ENCODE results near the gene DNAJB14. TPM values are rescaled to one million over a fixed set of nuclear protein-coding genes. Genes with fewer than 3 reads are reported as not detected.

Gene DNAJB14
- total and polyA plus RNA-seq, 2 donors (not counting 1 experiment from before 2014, with no cell fraction given), result 25.1 to 41.5 TPM

DNA sequence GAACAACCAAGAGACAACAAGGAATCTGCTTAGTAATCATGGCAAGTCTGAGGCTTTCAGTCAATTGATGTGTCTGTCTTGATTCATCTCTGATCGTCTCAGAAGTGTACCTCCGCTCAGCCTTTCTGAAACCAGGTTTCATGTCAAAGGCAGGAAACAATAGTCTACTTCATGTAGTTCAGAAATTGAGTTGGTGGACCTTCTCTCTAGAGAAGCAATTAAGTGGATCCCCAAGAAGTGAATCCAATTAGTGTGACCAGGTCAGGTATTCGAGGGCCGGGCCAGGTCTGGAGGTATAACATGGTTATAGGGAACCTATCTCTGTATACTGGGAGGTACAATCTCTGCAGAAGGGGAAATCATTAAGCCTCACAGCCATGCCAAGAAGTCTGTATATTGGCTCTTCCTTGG, 97.8 kb downstream of the DNAJB14 start:
- Histone ChIP-seq H3K9me3 (ENCODE audit: control insufficient read depth, insufficient read depth, low read depth, low read length) (no peaks in the 10 kb centered on the region), H3K4me3 (replicated peaks in 1 of 4; ENCODE audit: control extremely low read depth in 1 of 4, insufficient read depth in 1 of 4, low read depth in 3 of 4, low read length in 4 of 4) (no peak overlapping the region), H3K9ac (ENCODE audit: insufficient read depth, low read length) (no peak overlapping the region), H3K27me3 (ENCODE audit: control insufficient read depth, insufficient read depth, low read length) (no peaks in the 10 kb centered on the region), H3K36me3 (ENCODE audit: control insufficient read depth, insufficient read depth, low read length) (no peaks in the 10 kb centered on the region), H3K79me2 (ENCODE audit: control insufficient read depth, insufficient read depth, low read length) (no peaks in the 10 kb centered on the region), H3K27ac (ENCODE audit: insufficient read depth, low read length) (no peak overlapping the region), H2AFZ (ENCODE audit: low read length) (no peak overlapping the region), H3K4me2 (ENCODE audit: extremely low read depth, insufficient read depth, low read length) (no peak overlapping the region), H4K20me1 (ENCODE audit: control insufficient read depth, extremely low read depth, insufficient read depth, low read length) (no peaks in the 10 kb centered on the region), H3K4me1 (ENCODE audit: control insufficient read depth, extremely low read depth, insufficient read depth, low read length) (no peaks in the 10 kb centered on the region)
- no peak for DNase-seq (ENCODE audit: low read depth in 2 of 2)
- TF ChIP-seq EZH2 (IDR thresholded peaks at IDR 0.05; ENCODE audit: low read length, missing control alignments), result no peak

GRCh38 chr4:99847362-99847976, 98.9 kb downstream of the DNAJB14 start:
- H3K4me3 ChIP-seq (replicated peaks in 1 of 4; ENCODE audit: control extremely low read depth in 1 of 4, insufficient read depth in 1 of 4, low read depth in 3 of 4, low read length in 4 of 4), result no peak overlapping the region
- no peak overlapping the region for H3K27ac ChIP-seq (ENCODE audit: insufficient read depth, low read length)
- H3K4me1 ChIP-seq (ENCODE audit: control insufficient read depth, extremely low read depth, insufficient read depth, low read length), result no peaks in the 10 kb centered on the region
- H4K20me1 ChIP-seq (ENCODE audit: control insufficient read depth, extremely low read depth, insufficient read depth, low read length), result no peaks in the 10 kb centered on the region
- H3K9ac ChIP-seq (ENCODE audit: insufficient read depth, low read length), result no peak overlapping the region
- no peak for DNase-seq (ENCODE audit: low read depth in 2 of 2)
- no peak overlapping the region for H3K4me2 ChIP-seq (ENCODE audit: extremely low read depth, insufficient read depth, low read length)
- H3K9me3 ChIP-seq (ENCODE audit: control insufficient read depth, insufficient read depth, low read depth, low read length), result no peaks in the 10 kb centered on the region
- H3K79me2 ChIP-seq (ENCODE audit: control insufficient read depth, insufficient read depth, low read length), result no peaks in the 10 kb centered on the region
- TF ChIP-seq EZH2 (IDR thresholded peaks at IDR 0.05; ENCODE audit: low read length, missing control alignments) (no peak), CTCF (conservative IDR thresholded peaks at IDR 0.05 in 1 of 2, IDR thresholded peaks at IDR 0.05 in 1 of 2; ENCODE audit: low read depth in 1 of 2, low read length in 2 of 2) (peak in 1 of 2 donors; percentile 1)
- no peaks in the 10 kb centered on the region for H3K27me3 ChIP-seq (ENCODE audit: control insufficient read depth, insufficient read depth, low read length)
- no peaks in the 10 kb centered on the region for H3K36me3 ChIP-seq (ENCODE audit: control insufficient read depth, insufficient read depth, low read length)
- no peak overlapping the region for H2AFZ ChIP-seq (ENCODE audit: low read length)

GRCh38 chr4:99846891-99847290, 99.5 kb downstream of the DNAJB14 start:
- no peak overlapping the region for H3K4me3 ChIP-seq (replicated peaks in 1 of 4; ENCODE audit: control extremely low read depth in 1 of 4, insufficient read depth in 1 of 4, low read depth in 3 of 4, low read length in 4 of 4)
- no peaks in the 10 kb centered on the region for H3K79me2 ChIP-seq (ENCODE audit: control insufficient read depth, insufficient read depth, low read length)
- H3K27me3 ChIP-seq (ENCODE audit: control insufficient read depth, insufficient read depth, low read length), result no peaks in the 10 kb centered on the region
- H3K4me1 ChIP-seq (ENCODE audit: control insufficient read depth, extremely low read depth, insufficient read depth, low read length), result no peaks in the 10 kb centered on the region
- no peaks in the 10 kb centered on the region for H4K20me1 ChIP-seq (ENCODE audit: control insufficient read depth, extremely low read depth, insufficient read depth, low read length)
- no peak for TF ChIP-seq EZH2 (IDR thresholded peaks at IDR 0.05; ENCODE audit: low read length, missing control alignments)
- TF ChIP-seq CTCF (conservative IDR thresholded peaks at IDR 0.05 in 1 of 2, IDR thresholded peaks at IDR 0.05 in 1 of 2; ENCODE audit: low read depth in 1 of 2, low read length in 2 of 2), result no peak
- no peak overlapping the region for H3K4me2 ChIP-seq (ENCODE audit: extremely low read depth, insufficient read depth, low read length)
- no peaks in the 10 kb centered on the region for H3K36me3 ChIP-seq (ENCODE audit: control insufficient read depth, insufficient read depth, low read length)
- H3K9me3 ChIP-seq (ENCODE audit: control insufficient read depth, insufficient read depth, low read depth, low read length), result no peaks in the 10 kb centered on the region
- H2AFZ ChIP-seq (ENCODE audit: low read length), result no peak overlapping the region
- DNase-seq (ENCODE audit: low read depth in 2 of 2), result no peak
- H3K9ac ChIP-seq (ENCODE audit: insufficient read depth, low read length), result no peak overlapping the region
- H3K27ac ChIP-seq (ENCODE audit: insufficient read depth, low read length), result no peak overlapping the region

Other genes with a start within 250 kb of the DNAJB14 start
- not detected in 2 replicates for gene DAPP1, start 129.8 kb downstream of the DNAJB14 start, total RNA-seq
- not detected in 2 replicates for gene DAPP1, start 129.8 kb downstream of the DNAJB14 start, polyA plus RNA-seq
- gene LAMTOR3, start 52.2 kb downstream of the DNAJB14 start, total RNA-seq, result 23.4 and 24.1 TPM in 2 replicates
- 68.1 and 95.5 TPM in 2 replicates for gene LAMTOR3, start 52.2 kb downstream of the DNAJB14 start, polyA plus RNA-seq
- gene H2AZ1, start 3.7 kb upstream of the DNAJB14 start, total RNA-seq, result 108 and 132 TPM in 2 replicates
- gene H2AZ1, start 3.7 kb upstream of the DNAJB14 start, polyA plus RNA-seq, result 275 and 639 TPM in 2 replicates
- 3.3 and 6.4 TPM in 2 replicates for gene DDIT4L, start 243.8 kb upstream of the DNAJB14 start, total RNA-seq
- gene DDIT4L, start 243.8 kb upstream of the DNAJB14 start, polyA plus RNA-seq, result 10.8 and 14.2 TPM in 2 replicates